ENCODE data around the gene SMIM45.

The SMIM45 gene

DNA sequence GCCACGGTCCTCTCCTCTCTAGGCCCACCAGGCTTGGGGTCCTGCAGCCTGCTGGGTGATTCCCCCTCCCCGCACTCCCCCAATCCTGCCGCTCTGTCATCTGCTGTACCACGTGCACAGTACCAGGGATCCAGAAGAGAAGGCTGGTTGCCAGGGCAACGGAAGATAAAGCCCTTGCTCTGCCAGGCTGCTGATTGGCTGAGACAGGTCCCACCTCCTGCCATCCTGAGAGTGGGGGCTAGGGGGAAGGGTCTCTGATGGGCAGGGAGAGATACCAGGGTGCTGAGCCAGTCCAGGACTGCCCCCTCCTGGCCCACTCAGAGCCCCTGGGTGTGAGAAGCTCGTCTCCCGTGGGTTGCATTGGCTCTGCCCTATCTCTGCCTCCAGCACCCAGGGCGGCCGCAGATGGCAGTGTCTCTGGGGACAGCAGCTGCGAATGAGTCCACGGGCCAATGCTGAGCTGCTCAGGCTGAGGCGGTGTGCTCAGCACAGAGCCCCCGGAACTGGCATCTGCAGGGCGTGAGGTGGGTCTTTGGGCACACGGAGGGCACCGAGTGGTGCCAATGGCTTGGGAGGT, at the start of gene SMIM45:
SMIM45 (plus strand) TSS at position 253 of the 577 bp plus-strand sequence.
- DNase-seq: no peak

DNA sequence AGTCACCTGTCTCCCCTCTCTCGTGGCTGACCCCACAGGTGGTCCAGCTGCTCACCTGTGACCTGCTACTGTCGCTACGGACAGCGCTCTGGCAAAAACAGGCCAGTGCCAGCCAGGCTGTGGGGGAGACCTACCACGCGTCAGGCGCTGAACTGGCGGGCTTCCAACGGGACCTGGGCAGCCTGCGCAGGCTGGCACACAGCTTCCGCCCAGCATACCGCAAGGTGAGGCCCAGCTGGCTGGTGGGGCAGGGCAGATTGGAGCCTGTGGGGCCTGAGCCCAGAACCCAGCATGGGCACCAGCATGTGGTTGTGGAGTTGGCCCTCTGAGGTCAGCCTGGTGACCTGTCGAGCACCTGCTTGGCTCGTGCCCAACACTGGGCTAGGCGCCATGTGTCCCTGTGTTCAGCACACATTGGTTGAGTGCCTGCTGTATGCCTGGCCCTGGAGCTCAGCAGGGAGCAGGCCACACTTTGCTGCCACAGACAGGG, 49.0 kb upstream of the SMIM45 start:
- no peak for DNase-seq

DNA sequence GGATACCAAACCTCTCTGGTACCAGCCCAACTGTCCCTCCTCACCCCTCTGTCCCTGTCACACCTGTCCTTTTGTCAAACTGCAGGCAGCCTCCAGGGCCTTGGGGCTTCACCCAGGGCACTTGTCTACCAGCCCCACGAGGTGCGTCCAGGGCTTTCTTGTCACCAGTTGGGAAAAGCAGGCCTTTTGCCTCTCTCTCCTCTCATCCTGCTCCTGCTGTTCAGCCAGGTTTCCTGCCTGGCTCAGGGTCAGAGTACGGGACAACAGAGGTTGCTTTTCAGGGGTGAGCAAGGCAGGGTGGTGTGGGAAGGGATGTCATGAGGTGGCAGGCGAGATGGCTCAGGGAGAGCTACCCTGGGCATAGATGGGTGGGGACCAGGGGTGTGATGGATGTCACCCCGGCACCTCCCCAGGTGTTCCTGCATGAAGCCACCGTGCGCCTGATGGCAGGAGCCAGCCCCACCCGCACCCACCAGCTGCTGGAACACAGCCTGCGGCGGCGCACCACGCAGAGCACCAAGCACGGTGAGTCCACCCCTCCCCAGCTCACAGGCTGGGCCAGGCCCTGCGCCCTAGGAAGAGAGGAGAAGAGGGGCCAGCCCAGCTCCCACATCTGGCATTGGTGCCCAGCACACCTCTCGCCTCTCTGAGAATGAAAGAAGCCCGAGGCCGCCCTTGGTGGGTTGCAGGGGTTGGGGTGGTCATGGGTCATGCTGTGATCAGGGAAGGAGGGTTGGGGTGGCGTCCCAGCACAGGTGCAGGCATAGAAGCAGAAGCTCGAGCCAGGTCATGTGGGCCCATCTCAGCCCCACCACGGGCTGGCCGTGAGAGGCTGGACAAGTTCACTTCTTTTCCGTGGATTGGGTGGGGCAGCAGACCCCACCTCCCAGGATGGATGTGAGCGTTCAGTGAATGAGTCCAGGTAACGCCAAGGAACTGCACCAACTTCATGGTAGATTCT, 47.2 kb upstream of the SMIM45 start:
- no peak for DNase-seq

DNA sequence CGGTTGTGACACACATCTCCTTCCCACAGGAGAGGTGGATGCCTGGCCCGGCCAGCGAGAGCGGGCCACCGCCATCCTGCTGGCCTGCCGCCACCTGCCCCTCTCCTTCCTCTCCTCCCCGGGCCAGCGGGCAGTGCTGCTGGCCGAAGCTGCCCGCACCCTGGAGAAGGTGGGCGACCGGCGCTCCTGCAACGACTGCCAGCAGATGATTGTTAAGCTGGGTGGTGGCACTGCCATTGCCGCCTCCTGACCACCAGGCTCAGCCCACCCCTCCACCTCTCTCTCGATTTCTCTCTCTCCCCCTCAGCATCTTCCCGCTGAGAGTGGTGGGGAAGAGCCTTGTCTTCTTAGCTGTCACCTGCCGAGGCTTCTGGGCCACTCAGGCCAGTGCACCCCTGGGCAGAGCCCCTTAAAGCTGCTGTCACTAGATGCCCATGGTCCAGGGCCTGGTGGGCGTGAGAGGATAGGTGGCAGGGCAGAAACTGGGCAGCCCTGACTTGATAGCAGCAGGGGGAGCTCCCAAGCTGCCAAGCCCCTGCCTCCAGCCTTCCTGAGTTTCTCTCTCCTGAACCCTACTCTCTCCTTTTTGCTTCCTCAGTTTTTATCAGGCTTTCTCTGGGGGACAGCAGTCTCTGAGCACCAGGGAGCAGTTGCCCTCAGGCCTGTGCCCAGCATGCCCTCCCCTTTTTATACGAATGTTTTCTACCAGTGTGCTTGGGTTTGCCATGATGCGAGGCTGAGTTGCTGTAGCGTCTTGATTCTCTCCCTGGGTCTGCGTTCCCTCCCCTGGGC, 46.3 kb upstream of the SMIM45 start:
- DNase-seq: no peak

DNA sequence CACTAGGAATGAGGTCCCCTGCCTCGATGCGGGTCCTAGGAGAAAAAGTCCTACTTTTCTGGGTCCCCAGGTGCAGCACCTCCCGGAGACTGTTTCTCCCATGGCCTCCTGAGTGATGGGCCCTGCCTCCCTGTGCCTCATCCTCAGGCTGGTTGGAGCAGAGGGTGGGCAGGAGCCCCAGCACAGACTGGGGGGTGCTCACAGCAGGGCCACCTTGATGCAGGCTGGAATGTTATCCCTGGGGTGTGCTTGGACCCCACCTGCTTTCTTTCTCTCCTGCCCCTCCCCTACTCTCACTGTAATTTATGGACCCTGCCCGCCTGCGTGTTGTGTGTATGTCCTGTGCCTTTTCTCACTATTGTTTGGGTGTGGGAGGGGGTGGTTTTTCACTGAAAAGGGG, 45.1 kb upstream of the SMIM45 start:
- no peak for DNase-seq

DNA sequence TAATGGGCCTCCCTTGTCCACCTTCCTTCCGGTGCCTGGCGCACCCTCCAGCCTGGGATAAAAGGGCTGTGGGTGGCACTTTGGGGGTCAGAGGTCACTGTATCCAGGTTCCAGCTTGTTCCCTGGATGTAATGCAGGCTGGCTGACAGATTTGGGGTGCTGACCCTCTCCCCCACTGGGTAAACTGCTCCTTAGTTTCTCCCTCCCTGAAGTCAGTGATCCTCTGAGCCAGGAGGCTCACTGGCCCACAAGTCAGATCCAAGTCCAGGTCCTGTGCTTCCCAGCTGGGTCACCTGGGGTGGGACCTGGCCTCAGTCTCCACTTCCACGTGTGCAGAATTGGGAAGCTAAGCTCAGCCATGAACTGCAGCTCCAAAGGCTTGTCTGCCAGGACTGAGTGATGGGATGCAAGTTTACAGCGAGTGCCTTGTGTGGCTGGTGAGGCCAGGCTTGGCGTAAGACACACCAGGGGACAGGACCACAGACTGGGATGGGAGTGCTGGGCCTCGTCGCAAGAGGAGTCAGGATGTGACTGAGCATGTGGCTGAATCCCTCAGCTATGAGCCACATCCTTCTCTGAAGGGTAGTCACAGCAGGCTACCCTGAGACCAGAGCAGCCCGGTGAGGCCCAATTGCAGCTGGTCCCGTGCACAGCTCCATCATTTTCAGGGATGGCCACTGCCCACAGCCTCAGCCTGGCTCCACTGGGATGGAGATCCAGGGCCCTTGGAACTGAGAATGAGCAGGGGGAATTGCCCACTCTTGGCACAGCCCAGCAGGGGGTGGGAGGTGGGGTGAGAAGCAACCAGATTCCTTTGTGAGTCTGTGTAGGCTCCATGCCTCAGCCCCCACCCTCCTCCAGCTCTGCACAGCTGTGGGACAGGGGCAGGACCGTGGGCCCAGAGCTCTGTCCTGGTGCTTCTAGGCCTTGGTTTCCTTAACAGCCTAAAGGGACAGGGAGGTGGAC, 44.2 kb upstream of the SMIM45 start:
- DNase-seq: no peak

DNA sequence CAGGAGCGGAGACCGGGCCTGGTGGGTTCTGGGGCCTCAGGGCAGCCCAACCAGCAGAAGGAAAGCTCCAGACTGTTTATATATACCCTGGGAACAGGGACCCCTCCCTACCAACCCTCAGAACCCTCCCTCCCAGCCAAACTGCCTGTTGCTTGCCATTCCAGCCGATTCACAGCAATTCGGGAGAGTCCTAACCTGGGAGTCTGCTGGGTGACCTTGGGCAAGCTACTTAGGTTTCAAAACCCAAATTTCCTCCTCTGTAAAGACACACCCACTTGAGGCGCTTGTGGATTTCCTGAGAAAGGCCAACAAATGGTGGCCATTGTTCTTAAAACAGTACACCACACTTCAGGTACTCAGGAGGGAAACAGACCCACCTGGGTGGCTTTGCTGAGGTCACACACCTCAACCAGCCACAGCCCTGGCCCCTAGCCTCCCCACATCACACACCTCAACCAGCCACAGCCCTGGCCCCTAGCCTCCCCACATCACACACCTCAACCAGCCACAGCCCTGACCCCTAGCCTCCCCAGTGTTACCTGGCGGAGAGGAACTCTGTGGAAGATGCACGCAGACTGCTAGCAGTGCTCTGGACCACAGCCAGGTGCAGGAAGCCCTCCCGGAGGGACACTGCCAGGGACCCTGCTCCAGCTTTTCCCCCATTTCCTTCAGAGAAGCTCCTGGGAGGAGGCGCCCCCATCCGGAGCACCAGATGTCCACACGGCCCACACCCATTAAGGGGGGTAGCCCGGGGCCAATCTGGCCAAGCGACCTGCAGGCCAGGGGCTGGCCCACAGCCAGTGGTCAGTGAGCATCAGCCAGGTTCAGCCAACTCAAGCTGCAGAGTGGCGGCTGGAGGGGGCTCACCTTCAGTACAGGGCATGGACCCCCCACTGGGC, 43.3 kb upstream of the SMIM45 start:
- no peak for DNase-seq

DNA sequence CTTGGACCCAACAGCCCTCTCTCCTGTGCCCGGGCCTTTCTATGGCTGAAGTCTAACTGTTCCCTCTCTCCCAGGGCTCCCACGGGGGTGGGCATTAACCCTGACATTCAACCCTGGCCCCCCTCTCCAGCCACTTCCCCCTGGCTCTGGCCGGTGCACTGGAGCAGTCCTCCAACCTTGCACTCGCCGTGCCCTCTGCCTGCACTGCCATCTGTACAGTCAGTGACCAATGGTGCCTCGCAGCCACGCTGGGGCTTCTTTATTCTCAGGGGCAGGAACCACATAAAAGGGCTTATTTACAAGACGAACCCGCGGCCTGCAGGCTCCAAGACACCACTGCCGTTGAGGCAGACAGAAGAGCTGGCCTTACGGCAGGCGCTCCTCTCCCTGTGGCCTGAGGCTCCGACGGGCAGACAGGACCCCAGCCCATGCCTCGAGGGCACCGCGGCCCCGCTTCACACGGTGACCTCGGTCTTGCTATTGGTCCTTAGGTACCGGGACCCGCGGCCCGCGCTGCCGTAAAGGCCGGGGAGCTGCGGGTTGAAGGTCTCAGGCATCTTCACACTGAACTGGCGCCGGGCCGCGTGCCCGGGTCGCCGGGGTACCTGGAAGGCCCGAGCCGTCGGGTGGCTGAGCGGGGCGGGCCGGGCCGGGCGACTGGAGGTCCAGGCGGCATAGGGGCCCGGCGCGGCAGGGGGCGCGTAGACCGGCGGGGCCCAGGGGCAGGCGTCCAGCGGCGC, 42.5 kb upstream of the SMIM45 start:
- DNase-seq: no peak

DNA sequence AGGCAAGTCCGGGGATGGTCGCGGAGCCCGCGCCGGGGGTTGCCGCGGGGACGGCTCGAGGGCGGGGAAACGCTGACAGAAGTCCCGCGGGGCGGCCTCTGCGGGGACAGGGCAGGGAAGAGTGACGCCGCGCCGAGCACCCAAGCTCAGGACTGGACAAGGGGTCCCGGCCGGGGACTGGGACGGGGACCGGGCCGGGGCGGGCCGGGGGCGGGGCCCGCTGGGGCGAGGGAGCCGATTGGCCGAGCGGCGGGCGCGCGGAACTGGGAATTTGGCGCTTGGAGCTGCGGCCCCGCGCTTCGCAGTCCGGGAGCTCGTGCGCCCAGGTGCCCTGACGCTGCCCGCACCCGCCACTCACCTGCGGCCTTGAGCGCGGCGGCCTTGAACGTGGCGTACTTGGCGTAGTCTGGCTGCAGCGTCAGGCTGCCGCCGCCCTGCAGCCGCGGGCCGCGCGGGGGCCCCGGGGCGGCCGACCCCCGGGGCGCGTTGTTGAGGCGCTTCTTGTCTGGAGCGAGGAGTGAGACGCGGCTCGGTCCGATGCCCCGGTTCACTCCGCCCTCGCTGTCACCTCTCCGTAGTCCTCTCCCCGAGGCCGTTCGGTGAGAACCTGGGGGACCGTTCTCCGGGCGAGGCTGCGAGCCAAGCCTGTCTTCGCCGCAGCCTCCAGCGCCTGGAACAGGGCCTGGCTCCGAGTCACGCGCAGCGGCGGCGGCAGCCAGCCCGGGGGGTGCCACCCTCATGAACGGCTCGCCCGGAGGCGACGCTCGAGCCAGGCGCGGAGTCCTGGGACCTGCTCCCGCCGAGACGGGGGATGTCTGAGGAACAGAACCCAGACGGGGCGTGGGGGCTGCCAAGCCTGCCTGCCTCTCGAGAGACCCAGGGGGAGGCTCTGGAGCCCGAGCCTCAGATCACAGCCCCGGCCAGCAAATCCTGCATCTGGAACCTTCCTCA, 41.6 kb upstream of the SMIM45 start:
- DNase-seq: peak; percentile 26

DNA sequence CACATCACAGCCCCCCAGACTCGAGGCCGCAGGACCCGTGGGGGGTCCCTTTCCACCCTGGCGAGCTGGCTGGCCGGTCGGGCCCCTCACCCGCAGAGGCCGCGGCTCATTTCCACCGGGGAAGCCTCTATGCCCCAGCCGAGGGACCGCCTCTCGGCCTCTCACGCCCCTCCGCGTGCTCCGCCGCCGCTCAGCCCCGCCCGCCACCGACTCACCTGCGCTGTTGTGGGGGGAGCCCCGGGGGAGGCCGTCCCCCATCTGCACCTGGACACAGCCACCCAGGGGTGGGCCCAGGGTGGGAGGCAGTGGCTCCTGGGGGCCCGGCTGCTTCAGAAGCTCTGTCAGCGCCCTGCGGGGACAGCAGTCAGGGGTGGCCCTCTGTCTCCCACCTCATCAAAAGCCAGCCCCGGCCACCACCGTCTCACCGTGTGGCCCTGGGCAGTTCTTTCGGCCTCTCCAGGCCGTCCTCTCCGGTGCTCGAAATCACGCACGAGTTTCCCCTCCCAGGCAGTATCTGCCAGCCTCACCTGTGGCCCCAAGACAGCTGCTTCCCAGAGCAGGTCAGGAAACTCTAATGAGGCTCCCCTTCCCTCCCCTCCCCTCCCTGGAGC, 40.8 kb upstream of the SMIM45 start:
- no peak for DNase-seq

DNA sequence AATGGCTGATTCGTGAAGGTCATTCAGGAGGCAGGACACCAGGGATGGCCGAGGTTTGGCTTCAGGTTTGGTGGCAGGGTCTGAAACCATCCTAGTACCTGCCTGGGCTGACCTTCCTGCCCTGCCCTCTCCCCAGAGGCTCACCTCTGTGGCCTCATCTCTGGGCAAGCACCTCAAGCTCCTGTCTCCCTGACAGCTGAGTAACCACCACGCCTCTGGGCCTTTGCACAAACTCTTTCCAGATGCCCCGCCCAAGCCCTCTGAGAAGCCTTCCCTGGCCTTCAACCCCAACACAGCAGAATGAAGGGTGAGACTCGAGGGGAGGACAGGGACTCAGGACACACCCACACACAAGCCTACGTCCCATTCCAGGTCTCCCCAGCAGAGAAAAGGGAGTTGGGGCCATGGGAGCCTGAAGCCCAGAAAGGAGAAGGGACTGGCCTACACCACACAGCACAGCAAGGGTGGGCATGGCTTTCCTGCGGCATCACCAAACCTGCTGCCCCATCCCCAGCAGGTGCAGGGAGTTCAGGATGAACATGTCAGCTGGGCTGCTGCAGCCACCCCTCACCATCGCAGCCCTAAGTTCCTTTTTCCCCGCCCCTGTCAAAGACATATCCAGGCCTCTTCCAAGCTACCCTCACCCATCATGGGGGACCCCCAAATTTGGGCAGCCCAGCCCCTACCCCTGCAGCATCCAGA, 39.5 kb upstream of the SMIM45 start:
- DNase-seq: no peak

DNA sequence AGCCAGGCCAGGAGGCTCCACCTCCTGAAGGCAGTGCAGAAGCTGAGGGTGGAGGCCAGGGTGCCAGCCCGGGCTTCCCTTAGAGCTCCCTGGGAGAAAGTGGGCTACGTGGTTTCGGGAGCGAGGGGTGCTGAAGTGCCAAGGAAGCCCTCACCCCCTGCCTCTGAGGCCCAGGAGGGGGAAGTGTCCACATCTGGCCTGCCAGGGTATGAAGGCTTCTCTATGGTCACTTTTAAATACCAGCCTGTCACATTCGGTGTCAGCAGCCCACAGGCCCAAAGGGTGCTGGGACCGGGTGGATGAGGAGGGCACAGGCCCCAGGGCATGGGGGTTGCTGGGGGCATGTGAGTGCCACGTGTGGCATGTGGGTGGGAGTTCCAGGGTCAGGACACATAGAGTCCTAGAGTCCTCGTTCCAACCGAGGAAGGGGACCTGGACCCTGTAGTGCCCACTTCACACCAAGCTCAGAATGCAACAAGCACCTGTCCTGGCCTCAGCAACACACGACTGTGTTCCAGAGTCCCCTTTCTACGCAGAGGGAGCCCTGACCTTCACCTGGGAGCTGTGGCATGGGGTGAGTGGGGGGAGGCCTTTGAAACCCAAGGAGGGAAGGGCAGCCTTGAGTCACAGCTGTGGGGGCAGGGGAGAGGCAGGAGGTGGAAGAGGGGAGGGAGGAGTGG, 38.8 kb upstream of the SMIM45 start:
- no peak for DNase-seq

DNA sequence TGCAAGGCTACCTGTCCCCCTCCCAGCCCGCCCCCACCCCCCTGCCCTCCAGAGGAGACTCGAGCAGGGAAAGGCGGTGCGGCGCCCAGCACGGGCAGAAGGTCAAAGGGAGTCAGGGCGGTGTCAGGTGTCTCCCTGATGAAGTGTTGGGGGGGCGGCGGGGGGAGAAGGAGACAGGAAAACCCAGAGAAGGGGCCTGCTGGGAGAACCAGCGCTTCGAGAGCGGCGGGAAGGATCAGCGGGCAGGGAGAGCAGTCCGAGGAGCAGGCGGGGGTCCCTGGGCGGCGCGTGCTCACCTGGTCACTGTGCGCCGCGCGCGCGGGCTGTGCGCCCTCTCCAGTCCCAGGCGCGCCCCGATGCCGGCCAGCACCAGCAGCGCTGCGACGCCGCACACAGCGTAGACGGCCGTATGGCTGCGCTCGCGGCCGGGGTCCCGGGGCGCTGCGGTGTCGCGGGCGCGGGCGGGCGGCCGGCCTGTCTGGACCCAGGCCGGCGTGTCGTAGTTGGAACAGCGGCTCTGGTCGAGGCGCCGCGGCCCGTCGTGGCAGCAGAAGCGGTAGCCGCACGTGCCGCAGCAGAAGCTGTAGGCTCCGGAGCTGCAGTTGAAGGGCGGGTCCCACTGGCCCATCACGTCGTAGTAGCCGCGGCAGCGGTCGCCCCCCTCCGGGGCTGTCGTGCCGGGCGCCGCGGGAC, 38.0 kb upstream of the SMIM45 start:
- no peak for DNase-seq

DNA sequence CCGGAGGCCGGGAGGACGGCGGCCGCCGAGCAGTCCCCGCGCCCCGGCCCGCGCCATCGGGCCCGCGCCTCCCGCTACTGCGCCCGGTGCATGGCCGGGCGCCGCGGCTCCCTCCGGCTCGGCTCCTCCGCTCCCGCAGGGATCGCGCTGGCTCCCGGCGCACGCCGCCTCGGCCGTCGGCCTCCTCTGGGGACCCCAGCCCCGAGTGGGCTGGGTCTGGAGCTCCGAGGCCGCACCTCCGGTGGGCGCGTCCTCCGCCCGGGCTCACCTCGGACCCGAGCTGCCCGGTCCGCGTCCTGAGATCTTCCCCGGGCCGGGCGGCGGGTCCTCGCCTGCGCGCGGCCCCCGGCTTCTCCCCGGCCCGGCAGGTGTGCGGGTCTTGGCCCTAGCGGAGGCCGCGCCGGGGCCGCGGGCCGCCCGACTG, 37.3 kb upstream of the SMIM45 start:
- no peak for DNase-seq

DNA sequence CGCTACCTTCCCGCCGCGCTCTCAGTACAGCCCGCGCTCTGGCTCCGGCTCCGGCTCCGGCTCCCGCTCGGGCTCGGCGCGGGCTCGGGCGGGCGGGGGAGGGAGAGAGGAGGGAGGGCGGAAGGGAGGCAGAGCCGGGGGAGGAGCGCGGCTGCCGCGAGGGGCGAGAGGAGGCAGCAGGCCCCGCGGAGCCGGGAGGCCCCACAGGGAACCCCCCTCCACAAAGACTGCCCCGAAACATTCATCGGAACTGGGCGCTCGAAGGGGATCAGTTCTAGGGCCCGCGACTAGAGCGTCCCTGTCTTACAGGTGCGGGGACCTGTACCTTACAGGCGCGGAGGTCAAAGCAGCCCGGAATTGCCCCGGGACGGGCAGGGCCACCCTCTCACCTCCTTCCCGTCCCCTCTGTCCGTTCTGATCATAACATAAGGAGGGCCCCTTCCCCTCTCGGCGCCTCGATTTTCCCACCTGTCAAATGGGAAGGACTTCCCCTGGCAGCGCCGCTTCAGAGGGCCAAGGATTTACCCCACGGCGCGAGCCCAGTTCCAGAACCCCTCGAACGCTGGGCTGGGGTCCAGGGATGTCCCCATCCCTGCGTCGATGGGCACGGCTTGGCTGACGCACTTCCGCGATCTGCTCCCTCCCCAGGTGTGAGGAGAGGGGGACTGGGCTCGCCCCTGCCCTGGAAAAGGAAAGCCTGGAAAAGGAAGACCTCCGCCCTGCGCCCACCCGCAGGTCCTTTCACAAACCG, 36.7 kb upstream of the SMIM45 start, which contains the start of gene SHISA8:
SHISA8 (minus strand) TSS at position 40 of the 751 bp plus-strand sequence. CDS start 407 bp downstream, outside the sequence.
- DNase-seq: peak; percentile 55
